NT2/D1 (cell line): ENCODE results near the gene TNFRSF21.
"Not testable (repeated sequence)": the region's sequence is repeated elsewhere in the genome, so short reads cannot be mapped to it uniquely, and the experiment has no call there.

Source experiments
- DNase-seq: peaks from one replicate; pipeline ENCODE4 v3.0.0-alpha.2; 2011; ENCODE audit warnings: low read depth, low spot score
- H3K27me3 ChIP-seq: 2 replicates; pipeline ENCODE4 v1.6.0; 2011; ENCODE audit warnings: mild to moderate bottlenecking; ENCODE audit not compliant: insufficient read length, insufficient read depth
- H3K36me3 ChIP-seq: 2 replicates; pipeline ENCODE4 v1.6.1; 2011; ENCODE audit warnings: mild to moderate bottlenecking, low read length, mixed read lengths; ENCODE audit not compliant: insufficient read depth, insufficient read length
- H3K4me1 ChIP-seq: 2 replicates; pipeline ENCODE4 v1.5.1; 2011; ENCODE audit not compliant: insufficient read depth, insufficient read length
- H3K4me3 ChIP-seq: 2 replicates; pipeline ENCODE4 v1.5.1; 2011; ENCODE audit warnings: low read depth; ENCODE audit not compliant: insufficient read length
- H3K9ac ChIP-seq: 2 replicates; pipeline ENCODE4 v1.6.0; 2011; ENCODE audit warnings: low read depth; ENCODE audit not compliant: insufficient read length
- H3K9me3 ChIP-seq: 2 replicates; pipeline ENCODE4 v1.5.1; 2011; ENCODE audit warnings: mild to moderate bottlenecking, low read length; ENCODE audit not compliant: insufficient read depth
- SUZ12 ChIP-seq: IDR thresholded peaks from 2 replicates; pipeline ENCODE4 v1.6.1; 2011; ENCODE audit not compliant: insufficient read length, insufficient read depth; ENCODE audit errors: extremely low read depth
- YY1 ChIP-seq: IDR thresholded peaks from 2 replicates; pipeline ENCODE4 v1.6.1; 2011; ENCODE audit not compliant: insufficient read length, insufficient read depth
- ZNF274 ChIP-seq: IDR thresholded peaks from 2 replicates; pipeline ENCODE4 v1.6.1; 2011; ENCODE audit warnings: mild to moderate bottlenecking, low read depth, low read length

TNFRSF21 gene

DNA sequence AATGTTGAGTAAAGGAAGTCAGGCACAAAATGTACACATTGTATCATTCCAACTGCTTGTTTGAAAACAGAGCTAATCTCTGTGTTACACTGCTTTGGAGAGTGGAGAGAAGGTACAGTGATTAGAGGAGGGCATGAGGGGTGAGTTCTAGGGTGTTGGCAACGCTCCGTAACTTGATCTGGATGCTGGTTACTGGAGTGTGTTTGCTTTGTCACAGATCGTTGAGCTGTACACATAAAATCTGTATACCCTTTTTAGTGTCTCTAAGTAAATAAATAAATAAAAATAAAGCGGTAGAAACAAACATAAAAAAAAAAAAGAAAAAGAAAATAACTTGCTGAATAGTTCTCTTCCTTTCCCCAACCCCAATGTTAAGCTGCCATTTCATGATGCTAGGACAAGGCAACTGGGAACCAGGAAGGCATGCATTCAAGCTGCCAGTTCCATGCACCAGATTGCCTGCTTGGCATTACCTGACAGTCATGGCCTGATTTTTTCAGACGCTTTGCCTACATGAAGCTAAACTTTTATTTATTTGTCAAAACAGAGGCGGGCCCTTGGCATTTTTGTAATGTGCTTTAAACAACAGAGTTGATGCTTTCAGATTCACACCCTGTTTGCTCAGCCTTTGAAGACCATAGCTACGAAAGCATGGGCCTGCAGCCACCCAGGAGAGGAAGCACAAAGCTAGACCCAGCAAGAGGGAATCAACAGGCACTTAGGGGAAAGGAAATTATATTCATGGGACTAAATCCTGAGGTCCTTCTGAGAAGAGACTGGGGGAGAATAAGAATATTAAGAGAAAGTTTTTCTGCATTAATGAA is 21.2 kb downstream of the TNFRSF21 start:
- Histone ChIP-seq H3K36me3 (peaks cover 41% of the 10 kb centered on the region), H3K9ac (no peak overlapping the region), H3K27me3 (no peaks in the 10 kb centered on the region), H3K4me1 (no peaks in the 10 kb centered on the region), H3K9me3 (no peaks in the 10 kb centered on the region), H3K4me3 (no peak overlapping the region)
- TF ChIP-seq YY1 (no peak), ZNF274 (no peak), SUZ12 (no peak)
- DNase-seq, result no peak

DNA sequence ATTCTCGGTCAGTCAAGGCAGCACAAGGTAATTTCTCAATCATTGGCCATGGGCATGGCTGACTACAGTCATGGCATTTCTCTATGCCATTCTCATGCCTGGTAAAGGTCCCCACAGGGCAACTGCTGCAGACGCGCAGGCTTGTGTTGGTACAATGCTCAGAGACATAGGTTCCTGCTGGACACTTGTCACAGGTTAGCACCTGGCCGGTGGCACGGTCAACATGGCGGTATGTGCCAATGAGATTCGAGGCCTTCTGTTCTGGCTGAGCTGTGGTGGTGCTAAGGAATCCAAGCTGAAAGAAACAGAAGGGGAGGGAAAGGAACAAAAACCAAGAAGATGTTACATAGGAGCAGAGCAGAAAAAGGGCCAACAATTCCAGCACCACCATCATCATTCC is 23.4 kb downstream of the TNFRSF21 start:
- Histone ChIP-seq H3K4me3 (no peak overlapping the region), H3K27me3 (no peaks in the 10 kb centered on the region), H3K9me3 (no peaks in the 10 kb centered on the region), H3K9ac (no peak overlapping the region), H3K4me1 (no peaks in the 10 kb centered on the region), H3K36me3 (peaks cover 50% of the 10 kb centered on the region)
- TF ChIP-seq ZNF274 (no peak), SUZ12 (no peak), YY1 (no peak)
- no peak for DNase-seq

- Histone ChIP-seq H3K27me3 (no peaks in the 10 kb centered on the region), H3K4me3 (no peak overlapping the region), H3K9ac (no peak overlapping the region), H3K36me3 (peaks cover 60% of the 10 kb centered on the region), H3K9me3 (no peaks in the 10 kb centered on the region), H3K4me1 (no peaks in the 10 kb centered on the region)
- TF ChIP-seq SUZ12, result no peak
- no peak for TF ChIP-seq YY1
- no peak for TF ChIP-seq ZNF274
- no peak for DNase-seq
Observed at GRCh38 chr6:47283993-47284392, 25.7 kb downstream of the TNFRSF21 start.

GRCh38 chr6:47278545-47278944 is 31.2 kb downstream of the TNFRSF21 start:
- TF ChIP-seq YY1 (no peak), ZNF274 (no peak), SUZ12 (no peak)
- Histone ChIP-seq H3K9ac (no peak overlapping the region), H3K4me3 (no peak overlapping the region), H3K9me3 (no peaks in the 10 kb centered on the region), H3K36me3 (peaks cover 61% of the 10 kb centered on the region), H3K4me1 (no peaks in the 10 kb centered on the region), H3K27me3 (no peaks in the 10 kb centered on the region)
- no peak for DNase-seq

DNA sequence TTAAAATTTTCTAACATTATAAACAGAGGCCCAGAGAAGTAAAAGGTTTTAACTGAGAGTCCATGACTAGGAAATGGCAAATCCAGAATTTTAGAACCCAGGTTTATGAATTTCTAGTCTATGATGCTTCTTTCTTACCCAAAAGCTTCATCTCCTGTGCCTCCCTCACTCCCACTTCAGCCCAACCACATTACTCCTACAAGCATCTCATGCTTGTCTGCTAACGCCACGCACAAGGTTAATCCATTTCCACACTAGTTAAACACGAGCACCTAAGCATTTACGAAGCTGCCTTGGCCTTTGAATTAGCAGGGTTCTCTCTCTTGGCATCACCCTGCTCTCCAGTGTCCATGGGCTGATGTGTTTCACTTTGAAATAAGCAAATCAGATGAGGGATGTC is 32.0 kb downstream of the TNFRSF21 start:
- peaks cover 54% of the 10 kb centered on the region for H3K36me3 ChIP-seq
- DNase-seq, result no peak

DNA sequence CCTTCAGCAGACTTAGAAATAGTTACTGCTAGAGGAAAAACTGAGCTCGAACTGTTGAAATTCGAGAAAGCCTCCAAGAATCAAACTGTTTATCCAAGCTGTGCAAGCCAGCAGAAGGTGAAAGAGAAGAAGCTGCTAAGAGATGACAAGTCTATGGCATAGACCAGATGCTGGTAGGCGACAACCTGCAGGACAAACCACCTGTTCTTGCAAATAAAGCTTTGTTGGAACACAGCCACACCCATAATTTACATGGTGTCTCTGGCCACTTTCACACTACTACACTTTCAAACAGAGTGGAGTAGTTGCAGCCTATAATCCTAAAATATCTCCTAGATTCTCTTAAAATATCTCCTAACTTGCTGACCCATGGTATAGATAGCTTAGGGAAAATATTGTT is 33.3 kb downstream of the TNFRSF21 start:
- no peaks in the 10 kb centered on the region for H3K27me3 ChIP-seq
- H3K9me3 ChIP-seq, result no peaks in the 10 kb centered on the region
- no peaks in the 10 kb centered on the region for H3K4me1 ChIP-seq
- H3K36me3 ChIP-seq, result peaks cover 45% of the 10 kb centered on the region
- H3K4me3 ChIP-seq, result no peak overlapping the region
- no peak overlapping the region for H3K9ac ChIP-seq
- TF ChIP-seq SUZ12 (no peak), YY1 (no peak), ZNF274 (no peak)
- DNase-seq, result no peak

More for the DNA sequence above, 32.0 kb downstream of the TNFRSF21 start:
- no peak overlapping the region for H3K9ac ChIP-seq
- H3K27me3 ChIP-seq, result no peaks in the 10 kb centered on the region
- TF ChIP-seq YY1 (no peak), SUZ12 (no peak), ZNF274 (no peak)
- no peak overlapping the region for H3K4me3 ChIP-seq
- H3K9me3 ChIP-seq, result no peaks in the 10 kb centered on the region
- no peaks in the 10 kb centered on the region for H3K4me1 ChIP-seq

- no peak for DNase-seq
- no peaks in the 10 kb centered on the region for H3K9me3 ChIP-seq
Observed at GRCh38 chr6:47275640-47276039, 34.1 kb downstream of the TNFRSF21 start.

GRCh38 chr6:47275132-47275531 is 34.6 kb downstream of the TNFRSF21 start:
- not testable (repeated sequence) for H3K9ac ChIP-seq, H3K4me3 ChIP-seq, H3K27me3 ChIP-seq, DNase-seq, H3K9me3 ChIP-seq, H3K4me1 ChIP-seq
- peaks cover 43% of the 10 kb centered on the region for H3K36me3 ChIP-seq

More at GRCh38 chr6:47275640-47276039, 34.1 kb downstream of the TNFRSF21 start:
- Histone ChIP-seq H3K36me3 (peaks cover 43% of the 10 kb centered on the region), H3K27me3 (no peaks in the 10 kb centered on the region), H3K4me3 (no peak overlapping the region), H3K9ac (no peak overlapping the region), H3K4me1 (no peaks in the 10 kb centered on the region)
- no peak for TF ChIP-seq SUZ12
- TF ChIP-seq YY1, result no peak
- TF ChIP-seq ZNF274, result no peak
